Measurements from ENCODE around the gene ADGRB3. TPM values are rescaled to one million over a fixed set of nuclear protein-coding genes. Genes with fewer than 3 reads are reported as not detected.

Gene ADGRB3
- 0.10 TPM in 1 of 2 replicates, not detected in the other for total RNA-seq (2013; cell fraction: nucleolus; rRNA removed)
- total RNA-seq (2014; rRNA removed), result 0.06 TPM in 1 of 2 replicates, not detected in the other
- total RNA-seq (2014; rRNA removed; fragmentation: Illumina TruSeq; extraction: Trizol), result not detected in 2 replicates
- total RNA-seq (2021), result not detected in 2 replicates
- polyA plus RNA-seq (2011; ENCODE audit: low read depth), result not detected
- not detected in 2 replicates for polyA plus RNA-seq (2011; rRNA removed)
- not detected in 2 replicates for polyA plus RNA-seq (2011; cell fraction: cytosol; rRNA removed)
- polyA plus RNA-seq (2011; cell fraction: nucleus; rRNA removed), result not detected in 2 replicates
- not detected in 2 replicates for polyA plus RNA-seq (2012)
- 0.03 TPM in 1 of 2 replicates, not detected in the other for polyA plus RNA-seq (2014; fragmentation: Illumina TruSeq; extraction: Trizol)
- polyA plus RNA-seq (2014; fragmentation: Nextera tagmentation; extraction: Ambion mirVana), result not detected
- 0.03 TPM in 1 of 2 replicates, not detected in the other for polyA plus RNA-seq (2014; rRNA removed)
- polyA plus RNA-seq (2016; fragmentation: Nextera tagmentation; extraction: Ambion mirVana), result not detected
- not detected in 2 replicates for polyA minus RNA-seq (2011; rRNA and poly(A)+ RNA removed)
- polyA minus RNA-seq (2011; cell fraction: cytosol; rRNA and poly(A)+ RNA removed), result not detected in 2 replicates
- polyA minus RNA-seq (2011; cell fraction: nucleus; rRNA and poly(A)+ RNA removed), result not detected in 2 replicates
- Bru-seq, nascent RNA, result percentile 2 among the genes with signal in this experiment
- percentile 4 among the genes with signal in this experiment for BruChase-seq, experiment 1, labeled RNA remaining after a 6-hour chase
- BruChase-seq, experiment 2, labeled RNA remaining after a 2-hour chase, result percentile 4 among the genes with signal in this experiment
- long read RNA-seq, experiment 1, result 0 reads
- long read RNA-seq, experiment 2, partial matches to known transcripts, result 0 of 7 reads
- long read RNA-seq, experiment 2, other reads (novel, unspliced or antisense), result 7 of 7 reads

DNA sequence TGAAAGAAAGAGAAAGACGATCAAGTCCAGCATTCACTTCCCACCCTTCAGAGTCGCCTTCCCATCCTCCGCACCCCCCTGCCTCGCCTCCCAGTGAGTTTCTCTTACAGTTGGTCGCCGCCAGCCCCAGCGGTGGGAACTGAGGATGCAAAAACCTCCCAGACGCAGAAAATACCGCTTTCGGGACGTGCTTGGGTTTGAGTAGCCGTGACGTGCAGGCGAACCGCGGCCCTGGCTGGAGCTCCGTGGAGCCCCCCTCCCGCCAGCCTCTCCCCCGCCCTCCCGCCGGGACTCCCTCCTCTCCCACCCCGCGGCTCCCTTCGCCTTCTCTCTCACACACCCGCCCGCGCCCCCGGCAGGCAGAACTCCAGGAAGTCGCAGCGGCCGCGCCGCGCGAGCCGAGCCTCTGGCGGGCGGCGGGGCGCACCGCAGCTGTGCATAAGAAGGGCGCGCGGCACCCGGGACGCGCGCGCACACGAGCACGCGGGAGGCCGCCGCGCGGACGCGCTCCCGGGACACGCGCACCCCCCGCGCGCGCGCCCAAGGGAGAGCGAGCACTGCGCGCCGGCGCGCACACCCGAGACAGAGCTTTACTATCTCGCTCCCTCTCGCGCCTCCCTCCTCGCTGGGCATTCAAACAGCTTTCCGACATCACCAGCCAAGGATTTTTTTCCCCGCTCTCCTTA is at the start of gene ADGRB3:
TSS of gene ADGRB3 (plus strand) at position 557 of the 686 bp plus-strand sequence. CDS start 3,394 bp downstream, outside the sequence.
- H3K79me2 ChIP-seq (ENCODE audit: control insufficient read depth, insufficient read depth, low read length), result no peaks in the 10 kb centered on the region
- H3K9ac ChIP-seq (ENCODE audit: control insufficient read depth, insufficient read depth, low read length), result no peak within 1 kb of the TSS
- ChIA-PET SMC1A (ENCODE audit: uncharacterized antibody, unreplicated experiment) (interaction anchor here (1.3 kb wide), 1 partner anchor 63 kb away, joined by 5 read pairs; no protein-coding TSS in a partner anchor), RAD21 (ENCODE audit: unreplicated experiment) (interaction anchor here (1.0 kb wide), 1 partner anchor 62 kb away, joined by 4 read pairs; no protein-coding TSS in a partner anchor), CTCF (interaction anchor here (0.6 to 7.6 kb wide), 4 partner anchors 22 to 639 kb away, joined by 3 to 64 read pairs (median 4); no protein-coding TSS in a partner anchor), POLR2A (no interaction called here)
- no peak within 1 kb of the TSS for H3K27ac ChIP-seq (ENCODE audit: control insufficient read depth, insufficient read depth)
- WGBS (ENCODE audit: insufficient coverage, insufficient replicate concordance, low lambda C conversion rate, missing lambda C conversion rate), result 6% methylated on average over 41 of the region's 79 CpGs
- peak; percentile 75 for ATAC-seq
- H3K4me1 ChIP-seq (ENCODE audit: control insufficient read depth, insufficient read depth, low read length), result no peaks in the 10 kb centered on the region
- peak within 1 kb of the TSS; percentile 67 for H3K4me3 ChIP-seq
- no peaks in the 10 kb centered on the region for H3K36me3 ChIP-seq (ENCODE audit: control insufficient read depth in 2 of 2, insufficient read depth in 2 of 2, low read length in 1 of 2)
- BruUV-seq (replicated peaks), result no TSS peak
- H3K4me2 ChIP-seq (ENCODE audit: control insufficient read depth, insufficient read depth), result peak within 1 kb of the TSS; percentile 82
- H4K20me1 ChIP-seq (ENCODE audit: control insufficient read depth, insufficient read depth), result no peaks in the 10 kb centered on the region
- no peak for FAIRE-seq
- H3K9me3 ChIP-seq (replicated peaks; ENCODE audit: control insufficient read depth, insufficient read depth, low read length), result no peaks in the 10 kb centered on the region
- H2AFZ ChIP-seq (ENCODE audit: control insufficient read depth, low read depth, low read length), result peak within 1 kb of the TSS; percentile 21
- peaks cover 1 to 16% of the 10 kb centered on the region in 2 experiments for H3K27me3 ChIP-seq (replicated peaks in 1 of 2; ENCODE audit: control insufficient read depth in 2 of 2, insufficient read depth in 2 of 2, low read length in 1 of 2)
- in situ Hi-C loops (cut with MboI), result loop anchor here (10.0 to 25.0 kb wide), 2 partner anchors 330 to 1477 kb away; no protein-coding TSS in a partner anchor
- TF ChIP-seq HDAC6 (IDR thresholded peaks at IDR 0.05; ENCODE audit: unreplicated experiment) (peak; percentile 54), RCOR1 (conservative IDR thresholded peaks at IDR 0.05; ENCODE audit: low read depth, low read length) (no peak)
- no peak for DNase-seq (ENCODE audit: low read depth, low spot score)
- intact Hi-C loops (cut with micrococcal nuclease; ENCODE audit: unreplicated experiment), result loop anchor here (5.0 kb wide), 1 partner anchor 1472 kb away; no protein-coding TSS in a partner anchor
